ENCODE data around the gene MKRN2OS. TPM values are rescaled to one million over a fixed set of nuclear protein-coding genes. Genes with fewer than 3 reads are reported as not detected.

Gene MKRN2OS
- total RNA-seq, 1 experiment from 2014 or later, result not detected

DNA sequence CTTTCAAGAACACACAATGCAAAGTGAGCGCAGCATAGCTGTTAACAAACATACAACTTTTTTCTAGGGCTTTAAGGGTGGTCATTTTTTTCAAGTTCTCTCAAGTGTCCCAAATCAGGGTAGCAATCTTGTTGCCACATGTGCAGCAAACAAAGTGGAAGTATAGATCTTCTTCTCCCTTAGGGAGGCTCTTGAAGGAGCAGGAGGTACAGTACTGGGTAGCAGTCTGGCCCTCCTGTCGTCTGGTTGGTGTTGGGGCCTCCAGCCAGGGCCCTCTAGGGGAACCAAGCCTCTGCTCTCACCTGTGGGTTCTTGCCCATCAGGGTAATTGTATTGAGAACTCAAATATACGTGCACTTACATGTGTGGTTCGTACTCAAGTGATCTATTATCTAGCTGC, 37.4 kb upstream of the MKRN2OS start:
- ATAC-seq, result no peak
- POLR2A ChIA-PET, result no interaction called here
- no TSS peak for BruUV-seq (replicated peaks)

More for the DNA sequence above, 37.4 kb upstream of the MKRN2OS start:
- CTCF ChIA-PET, result no interaction called here
- Histone ChIP-seq H3K4me1 (ENCODE audit: control insufficient read depth in 1 of 2, insufficient read depth in 2 of 2, low read length in 2 of 2) (no peaks in the 10 kb centered on the region), H2AFZ (ENCODE audit: low read depth, low read length, poor library complexity, severe bottlenecking) (no peak overlapping the region), H3K4me2 (ENCODE audit: low read length) (no peak overlapping the region), H3K36me3 (ENCODE audit: control insufficient read depth in 1 of 2, insufficient read depth in 2 of 2, low read length in 2 of 2) (peaks cover 41 to 70% of the 10 kb centered on the region in 2 experiments), H3K27me3 (ENCODE audit: insufficient read depth, low read length) (no peaks in the 10 kb centered on the region), H3K27ac (ENCODE audit: low read depth, low read length) (no peak overlapping the region), H3K79me2 (ENCODE audit: insufficient read depth, low read length) (peaks cover 3% of the 10 kb centered on the region; the same call in 1 of the 2 replicates), H3K9me3 (ENCODE audit: control insufficient read depth in 1 of 2, insufficient read depth in 1 of 2, low read depth in 1 of 2, low read length in 2 of 2) (no peaks in the 10 kb centered on the region), H3K9ac (ENCODE audit: low read length) (no peak overlapping the region), H3K9me2 (ENCODE audit: insufficient read depth) (no peaks in the 10 kb centered on the region), H3K4me3 (replicated peaks in 1 of 2; ENCODE audit: low read depth in 1 of 2, low read length in 2 of 2) (no peak overlapping the region), H4K20me1 (ENCODE audit: insufficient read depth) (no peaks in the 10 kb centered on the region; the same call in 1 of the 2 replicates)
- TF ChIP-seq, protein P1, sequence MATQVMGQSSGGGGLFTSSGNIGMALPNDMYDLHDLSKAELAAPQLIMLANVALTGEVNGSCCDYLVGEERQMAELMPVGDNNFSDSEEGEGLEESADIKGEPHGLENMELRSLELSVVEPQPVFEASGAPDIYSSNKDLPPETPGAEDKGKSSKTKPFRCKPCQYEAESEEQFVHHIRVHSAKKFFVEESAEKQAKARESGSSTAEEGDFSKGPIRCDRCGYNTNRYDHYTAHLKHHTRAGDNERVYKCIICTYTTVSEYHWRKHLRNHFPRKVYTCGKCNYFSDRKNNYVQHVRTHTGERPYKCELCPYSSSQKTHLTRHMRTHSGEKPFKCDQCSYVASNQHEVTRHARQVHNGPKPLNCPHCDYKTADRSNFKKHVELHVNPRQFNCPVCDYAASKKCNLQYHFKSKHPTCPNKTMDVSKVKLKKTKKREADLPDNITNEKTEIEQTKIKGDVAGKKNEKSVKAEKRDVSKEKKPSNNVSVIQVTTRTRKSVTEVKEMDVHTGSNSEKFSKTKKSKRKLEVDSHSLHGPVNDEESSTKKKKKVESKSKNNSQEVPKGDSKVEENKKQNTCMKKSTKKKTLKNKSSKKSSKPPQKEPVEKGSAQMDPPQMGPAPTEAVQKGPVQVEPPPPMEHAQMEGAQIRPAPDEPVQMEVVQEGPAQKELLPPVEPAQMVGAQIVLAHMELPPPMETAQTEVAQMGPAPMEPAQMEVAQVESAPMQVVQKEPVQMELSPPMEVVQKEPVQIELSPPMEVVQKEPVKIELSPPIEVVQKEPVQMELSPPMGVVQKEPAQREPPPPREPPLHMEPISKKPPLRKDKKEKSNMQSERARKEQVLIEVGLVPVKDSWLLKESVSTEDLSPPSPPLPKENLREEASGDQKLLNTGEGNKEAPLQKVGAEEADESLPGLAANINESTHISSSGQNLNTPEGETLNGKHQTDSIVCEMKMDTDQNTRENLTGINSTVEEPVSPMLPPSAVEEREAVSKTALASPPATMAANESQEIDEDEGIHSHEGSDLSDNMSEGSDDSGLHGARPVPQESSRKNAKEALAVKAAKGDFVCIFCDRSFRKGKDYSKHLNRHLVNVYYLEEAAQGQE (IDR thresholded peaks at IDR 0.05; ENCODE audit: low read depth), result no peak
- TF ChIP-seq FOSL1 (IDR thresholded peaks at IDR 0.05; ENCODE audit: low read depth) (no peak), RAD21 (IDR thresholded peaks at IDR 0.05; ENCODE audit: low read depth) (no peak), POLR2A (IDR thresholded peaks at IDR 0.05; ENCODE audit: borderline replicate concordance, extremely low read depth, insufficient read depth, insufficient read length) (no peak), ELF1 (IDR thresholded peaks at IDR 0.05; ENCODE audit: borderline replicate concordance, low read depth) (no peak), POLR2AphosphoS5 (IDR thresholded peaks at IDR 0.05; ENCODE audit: low read depth, low read length) (no peak), SIN3A (IDR thresholded peaks at IDR 0.05; ENCODE audit: low read depth) (no peak), ZFX (IDR thresholded peaks at IDR 0.05) (no peak), CEBPB (IDR thresholded peaks at IDR 0.05; ENCODE audit: low read depth) (no peak), ZNF274 (IDR thresholded peaks at IDR 0.05; ENCODE audit: low read depth, low read length) (no peak)
- TF ChIP-seq, protein P2, sequence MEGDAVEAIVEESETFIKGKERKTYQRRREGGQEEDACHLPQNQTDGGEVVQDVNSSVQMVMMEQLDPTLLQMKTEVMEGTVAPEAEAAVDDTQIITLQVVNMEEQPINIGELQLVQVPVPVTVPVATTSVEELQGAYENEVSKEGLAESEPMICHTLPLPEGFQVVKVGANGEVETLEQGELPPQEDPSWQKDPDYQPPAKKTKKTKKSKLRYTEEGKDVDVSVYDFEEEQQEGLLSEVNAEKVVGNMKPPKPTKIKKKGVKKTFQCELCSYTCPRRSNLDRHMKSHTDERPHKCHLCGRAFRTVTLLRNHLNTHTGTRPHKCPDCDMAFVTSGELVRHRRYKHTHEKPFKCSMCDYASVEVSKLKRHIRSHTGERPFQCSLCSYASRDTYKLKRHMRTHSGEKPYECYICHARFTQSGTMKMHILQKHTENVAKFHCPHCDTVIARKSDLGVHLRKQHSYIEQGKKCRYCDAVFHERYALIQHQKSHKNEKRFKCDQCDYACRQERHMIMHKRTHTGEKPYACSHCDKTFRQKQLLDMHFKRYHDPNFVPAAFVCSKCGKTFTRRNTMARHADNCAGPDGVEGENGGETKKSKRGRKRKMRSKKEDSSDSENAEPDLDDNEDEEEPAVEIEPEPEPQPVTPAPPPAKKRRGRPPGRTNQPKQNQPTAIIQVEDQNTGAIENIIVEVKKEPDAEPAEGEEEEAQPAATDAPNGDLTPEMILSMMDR (IDR thresholded peaks at IDR 0.05 in 2 of 3, conservative IDR thresholded peaks at IDR 0.05 in 1 of 3; ENCODE audit: borderline replicate concordance in 1 of 3, insufficient read depth in 1 of 3, low read depth in 2 of 3, low read length in 2 of 3), result no peak
- intact Hi-C loops (cut with micrococcal nuclease), result no loop called here
- DNase-seq (ENCODE audit: low read depth, low spot score), result no peak
- RAD21 ChIA-PET (ENCODE audit: low non-redundant PET in 1 of 2, low total read pairs in 2 of 2, uncharacterized antibody in 2 of 2, unreplicated experiment in 2 of 2), result no interaction called here
